Measurements from ENCODE around the gene TNFRSF25.

TNFRSF25 gene, protein sequence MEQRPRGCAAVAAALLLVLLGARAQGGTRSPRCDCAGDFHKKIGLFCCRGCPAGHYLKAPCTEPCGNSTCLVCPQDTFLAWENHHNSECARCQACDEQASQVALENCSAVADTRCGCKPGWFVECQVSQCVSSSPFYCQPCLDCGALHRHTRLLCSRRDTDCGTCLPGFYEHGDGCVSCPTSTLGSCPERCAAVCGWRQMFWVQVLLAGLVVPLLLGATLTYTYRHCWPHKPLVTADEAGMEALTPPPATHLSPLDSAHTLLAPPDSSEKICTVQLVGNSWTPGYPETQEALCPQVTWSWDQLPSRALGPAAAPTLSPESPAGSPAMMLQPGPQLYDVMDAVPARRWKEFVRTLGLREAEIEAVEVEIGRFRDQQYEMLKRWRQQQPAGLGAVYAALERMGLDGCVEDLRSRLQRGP

DNA sequence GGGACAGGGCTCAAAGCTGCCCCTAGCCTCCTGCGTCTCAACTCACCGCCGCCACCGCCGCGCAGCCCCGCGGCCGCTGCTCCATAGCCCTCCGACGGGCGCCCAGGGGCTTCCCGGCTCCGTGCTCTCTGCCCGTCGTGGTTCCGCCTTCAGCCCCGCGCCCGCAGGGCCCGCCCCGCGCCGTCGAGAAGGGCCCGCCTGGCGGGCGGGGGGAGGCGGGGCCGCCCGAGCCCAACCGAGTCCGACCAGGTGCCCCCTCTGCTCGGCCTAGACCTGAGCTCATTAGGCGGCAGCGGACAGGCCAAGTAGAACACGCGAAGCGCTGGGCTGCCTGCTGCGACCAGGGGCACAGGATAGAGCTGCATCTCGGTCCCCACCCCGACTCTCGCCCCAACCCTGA, at the start of gene TNFRSF25:
Gene TNFRSF25 (minus strand): TSS at position 151 of the 400 bp plus-strand sequence. CDS start 66 bp downstream, at position 85.
- DNase-seq, result no peak

GRCh38 chr1:6515771-6516170, 49.8 kb upstream of the TNFRSF25 start:
- no peak for DNase-seq

DNA sequence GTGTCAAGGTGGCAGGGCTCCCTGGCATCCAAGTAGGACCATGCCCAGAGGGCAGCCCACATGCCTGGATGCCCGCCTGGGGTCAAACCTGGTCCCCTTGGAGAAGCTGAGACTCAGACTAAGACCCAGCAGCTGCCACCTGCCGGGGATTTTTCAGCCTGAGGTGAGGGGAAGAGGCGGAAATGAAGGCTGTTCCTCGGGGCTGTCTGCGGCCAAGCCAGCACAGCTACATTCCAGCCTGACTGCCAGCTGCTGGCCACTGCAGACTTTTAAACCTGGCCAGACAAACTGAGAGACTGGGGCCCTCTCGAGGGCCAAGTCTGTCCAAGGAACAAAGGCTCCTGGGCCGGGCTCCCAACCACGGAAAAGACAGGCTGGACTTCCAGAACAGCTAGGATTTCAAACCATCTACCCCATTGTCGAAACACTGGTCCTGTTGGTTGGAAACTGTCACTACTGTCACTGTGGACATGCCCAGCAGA, 47.4 kb upstream of the TNFRSF25 start:
- DNase-seq, result no peak

DNA sequence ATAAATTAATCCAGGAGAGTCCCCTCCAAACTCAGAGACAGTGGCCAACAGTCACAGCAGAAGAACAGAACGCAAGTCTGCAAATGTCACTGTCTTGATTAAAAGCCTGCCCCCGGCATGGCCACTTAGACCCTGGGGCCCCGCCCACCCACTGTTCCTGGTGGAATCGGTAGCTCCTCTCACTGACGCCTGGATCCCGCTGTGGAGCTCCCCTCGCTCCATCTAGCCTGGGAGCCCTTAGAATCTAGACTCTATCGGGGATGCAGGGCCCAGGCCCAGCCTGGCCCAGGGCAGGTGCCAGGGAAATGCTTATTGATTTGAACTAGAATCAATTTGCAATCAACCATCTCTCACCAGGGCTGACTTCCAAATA, 46.9 kb upstream of the TNFRSF25 start:
- DNase-seq, result no peak

DNA sequence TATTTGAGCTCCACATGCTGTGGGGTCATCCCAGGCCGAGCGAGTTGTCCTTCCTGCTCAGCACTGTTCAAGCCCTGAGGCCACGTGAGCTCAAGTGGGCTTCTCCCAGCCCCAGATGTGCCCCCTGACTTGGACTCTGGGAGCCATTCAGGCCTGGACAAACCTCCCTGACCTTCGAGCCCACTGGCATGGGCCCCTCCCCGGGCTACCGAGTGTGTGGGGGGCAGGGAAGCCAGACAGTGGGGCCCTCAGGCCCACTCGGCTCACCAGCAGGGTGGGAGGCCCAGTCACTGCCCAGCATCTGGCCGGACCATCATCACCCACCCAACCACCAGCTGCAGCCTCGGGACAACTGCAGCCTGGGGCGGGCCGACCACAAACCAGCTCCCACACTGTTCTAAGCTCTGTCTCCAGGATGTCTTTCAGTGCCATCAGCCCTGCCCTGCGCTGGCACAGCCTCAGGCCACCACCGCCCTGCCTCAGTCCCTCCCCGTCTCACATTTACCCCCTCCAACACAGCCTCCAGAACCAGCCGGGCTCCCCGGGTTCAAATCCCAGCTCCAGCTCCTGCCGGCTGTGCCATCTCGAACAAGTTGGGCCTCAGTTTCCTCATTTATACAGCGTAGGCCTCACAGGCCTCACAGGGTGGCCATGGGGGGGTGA, 46.4 kb upstream of the TNFRSF25 start:
- DNase-seq, result no peak

GRCh38 chr1:6511561-6512244, 45.7 kb upstream of the TNFRSF25 start:
- no peak for DNase-seq

DNA sequence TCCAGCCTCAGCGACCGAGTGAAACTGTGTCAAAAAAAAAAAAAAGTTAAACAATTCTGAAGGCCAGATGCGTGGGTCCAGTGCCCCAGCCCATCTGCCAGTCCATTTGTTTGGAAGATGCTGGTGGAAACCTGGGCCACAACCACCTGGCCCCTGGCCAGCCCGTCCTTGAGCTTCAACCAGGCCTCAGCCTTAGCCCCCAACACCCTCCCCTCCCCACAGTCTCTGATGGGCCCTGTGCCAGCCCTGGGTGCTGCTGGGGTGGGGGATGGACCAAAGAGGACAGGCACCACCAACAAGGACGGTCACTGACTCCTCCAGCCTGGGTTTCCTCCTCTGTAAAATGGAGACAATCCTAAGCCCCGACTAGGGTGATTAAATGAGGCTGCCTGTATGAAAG, 45.1 kb upstream of the TNFRSF25 start:
- no peak for DNase-seq

GRCh38 chr1:6510493-6510892, 44.5 kb upstream of the TNFRSF25 start:
- DNase-seq, result no peak

DNA sequence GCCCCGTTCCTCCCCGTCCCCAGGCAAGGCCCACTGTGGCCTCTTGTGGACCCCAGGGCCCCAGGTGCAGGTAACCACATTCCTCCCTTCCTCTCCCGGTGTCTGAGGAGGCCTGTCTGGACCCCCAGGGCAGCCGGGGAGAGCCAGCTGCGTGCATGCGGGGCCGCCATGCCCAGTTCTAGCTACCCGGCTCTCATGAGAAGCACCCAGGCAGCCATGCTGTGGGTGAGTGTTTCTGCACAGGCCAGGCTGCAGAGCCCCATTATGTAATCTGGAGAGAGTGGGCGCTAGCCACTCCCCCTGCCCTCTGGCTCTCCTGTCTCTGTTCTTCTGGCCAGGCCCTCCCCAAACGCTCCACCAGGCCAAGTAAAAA, 43.9 kb upstream of the TNFRSF25 start:
- no peak for DNase-seq

GRCh38 chr1:6509220-6509918, 43.4 kb upstream of the TNFRSF25 start:
- DNase-seq, result no peak

GRCh38 chr1:6508816-6509189, 42.8 kb upstream of the TNFRSF25 start:
- DNase-seq, result no peak

DNA sequence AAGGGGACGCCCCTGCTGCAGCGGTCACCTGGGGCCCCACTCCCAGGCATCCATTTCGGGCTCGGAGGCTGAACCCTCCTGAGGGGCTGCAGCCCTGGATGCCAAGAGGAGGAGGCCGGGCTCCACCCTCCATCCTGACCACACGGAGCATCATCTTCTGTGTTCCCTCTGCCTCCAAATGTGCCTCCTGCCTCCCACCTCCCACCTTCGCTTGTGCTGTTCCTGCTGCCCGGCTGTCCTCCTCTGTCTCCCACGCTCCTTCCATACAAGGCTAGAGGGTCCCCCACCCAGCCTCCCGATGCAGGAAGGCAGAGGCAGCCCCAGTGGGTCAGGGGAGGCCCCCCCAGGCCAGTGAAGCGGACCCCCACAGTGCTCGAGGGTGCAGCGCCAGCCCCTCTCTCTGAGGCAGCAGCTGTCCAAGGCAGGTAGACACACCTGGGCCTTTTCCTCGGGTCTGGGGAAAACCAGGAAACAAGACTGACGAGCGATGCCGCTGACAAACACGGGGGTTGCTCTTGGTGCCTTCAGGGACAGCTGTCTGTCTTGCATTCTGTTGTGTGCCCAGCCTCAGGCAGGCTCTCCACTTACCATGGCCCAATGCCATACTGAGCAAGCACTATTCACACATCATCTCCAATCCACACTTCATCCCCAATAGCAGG, 42.3 kb upstream of the TNFRSF25 start:
- no peak for DNase-seq

GRCh38 chr1:6507461-6507911, 41.5 kb upstream of the TNFRSF25 start:
- DNase-seq, result no peak

GRCh38 chr1:6507037-6507428, 41.1 kb upstream of the TNFRSF25 start:
- DNase-seq, result peak; percentile 16

GRCh38 chr1:6506210-6507036, 40.5 kb upstream of the TNFRSF25 start:
- DNase-seq, result no peak

GRCh38 chr1:6505367-6506209, 39.6 kb upstream of the TNFRSF25 start:
- DNase-seq, result peak; percentile 16

GRCh38 chr1:6504887-6505286, 38.9 kb upstream of the TNFRSF25 start:
- DNase-seq, result no peak

- DNase-seq, result peak; percentile 15
Measured at GRCh38 chr1:6503884-6504602, 38.1 kb upstream of the TNFRSF25 start.

- peak; percentile 89 for DNase-seq
Measured at GRCh38 chr1:6502000-6502891, 36.3 kb upstream of the TNFRSF25 start.

Data from right hindlimb (tissue), 1 donor.